Activated effector memory CD4-positive, alpha-beta T cell treated with Interleukin-2 at 50 U/mL for 16 hours (primary cell): ENCODE results near the gene CERK.
"Not testable (repeated sequence)": the region's sequence is repeated elsewhere in the genome, so short reads cannot be mapped to it uniquely, and the experiment has no call there.

Experiments
- DNase-seq: peaks from one replicate; pipeline ENCODE4 v3.0.0-alpha.2; 2020

The CERK gene

GRCh38 chr22:46638601-46639431, 99.2 kb downstream of the CERK start:
- no peak for DNase-seq

DNA sequence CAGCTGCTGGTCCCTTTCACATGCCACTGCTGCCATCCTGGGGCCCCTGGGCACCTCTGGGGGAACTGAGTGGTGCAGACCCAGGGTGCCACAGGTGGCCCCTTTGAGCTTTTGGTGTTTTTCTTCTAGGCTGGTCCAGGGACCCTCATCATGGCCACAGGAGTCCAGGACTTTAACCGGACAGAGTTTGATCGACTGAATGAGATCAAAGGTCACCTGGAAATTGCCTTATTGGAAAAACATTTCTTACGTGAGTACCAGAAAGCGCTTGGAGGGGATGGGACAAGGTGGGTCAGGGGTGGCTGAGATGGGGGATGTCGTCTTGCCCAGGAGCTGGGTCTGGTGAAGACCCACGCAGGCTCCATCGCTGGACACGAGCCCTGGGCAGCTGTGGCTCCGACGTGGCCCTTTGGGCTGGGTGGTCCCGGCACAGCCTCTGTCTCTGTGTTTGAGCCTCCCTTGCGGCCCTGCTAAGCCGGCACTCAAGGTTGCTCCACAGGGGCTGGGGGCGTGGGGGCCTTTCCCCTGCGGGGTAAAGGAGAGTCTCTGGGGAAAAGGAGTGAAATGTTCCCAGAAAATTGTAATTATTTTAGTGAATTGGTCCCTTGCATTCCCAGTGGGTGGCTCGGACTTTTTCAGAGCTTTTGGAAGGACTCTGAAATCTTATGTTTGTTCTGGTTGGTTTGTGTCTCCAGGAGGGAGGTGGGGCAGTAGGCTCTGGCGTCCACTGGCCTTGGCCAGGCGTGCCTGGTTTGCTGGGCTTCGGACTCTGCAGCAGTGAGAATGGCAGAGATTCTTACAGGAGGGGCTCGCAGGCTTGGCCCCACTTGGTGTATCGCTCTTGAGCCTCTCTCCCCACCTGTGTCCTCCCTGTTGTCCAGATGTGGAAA, 100.1 kb downstream of the CERK start:
- no peak for DNase-seq

DNA sequence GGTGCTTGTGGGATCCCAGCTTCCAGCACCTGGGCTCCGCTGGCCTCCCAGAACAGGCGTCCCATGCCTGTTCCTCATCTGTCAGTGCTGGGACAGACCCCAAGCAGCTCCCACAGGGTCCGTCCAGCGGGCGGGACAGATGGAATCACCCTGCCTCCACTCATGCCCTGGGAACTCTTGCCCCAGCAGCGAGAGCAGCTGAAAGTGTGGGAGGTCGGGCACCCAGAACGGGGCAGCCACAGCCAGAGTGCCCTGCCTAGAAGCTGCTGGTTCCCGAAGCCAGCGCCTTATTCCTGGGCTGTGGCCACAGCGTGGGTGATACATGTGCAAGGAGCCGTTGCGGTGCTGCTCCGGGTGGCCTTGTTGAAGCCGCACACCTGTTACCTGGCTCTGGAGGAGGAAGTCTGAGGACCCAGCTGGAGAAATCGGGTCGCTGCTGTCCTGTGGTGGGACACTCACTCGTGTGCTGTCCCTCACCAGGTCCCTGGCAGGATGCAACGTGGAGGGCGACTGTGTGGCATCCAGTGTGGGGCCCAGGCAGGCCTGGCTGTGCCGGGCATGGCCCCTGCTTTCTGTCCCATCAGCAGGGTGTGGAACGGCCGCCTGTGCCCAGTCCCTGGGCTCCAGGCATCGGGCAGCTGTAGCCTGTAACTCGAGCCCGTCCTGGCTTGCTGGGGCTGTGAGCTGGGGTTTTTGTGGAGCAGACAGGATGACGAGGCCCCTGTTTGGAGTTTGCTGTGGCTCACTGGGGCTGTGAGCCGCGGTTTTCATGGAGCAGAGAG, 101.6 kb downstream of the CERK start:
- no peak for DNase-seq

DNA sequence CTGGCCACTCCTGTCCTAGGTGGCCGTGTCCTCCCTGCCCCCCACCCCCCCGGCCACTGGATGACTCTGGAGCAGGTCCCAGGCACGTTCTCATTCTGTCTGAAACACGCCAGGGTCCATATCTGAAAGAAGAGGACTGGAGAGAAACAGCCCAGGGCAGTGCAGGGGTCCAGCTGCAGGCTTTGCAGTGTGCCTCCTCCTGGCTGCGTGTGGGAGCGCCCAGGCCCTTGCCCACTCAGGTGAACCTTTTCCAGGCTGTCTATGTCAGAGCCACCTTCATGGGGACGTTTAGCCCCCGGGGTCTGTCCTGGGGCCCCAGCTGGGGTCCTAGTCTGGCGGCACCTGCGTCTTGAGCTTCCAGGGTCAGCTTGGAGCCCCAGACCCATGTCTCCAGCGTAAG, 102.3 kb downstream of the CERK start:
- DNase-seq: no peak

DNA sequence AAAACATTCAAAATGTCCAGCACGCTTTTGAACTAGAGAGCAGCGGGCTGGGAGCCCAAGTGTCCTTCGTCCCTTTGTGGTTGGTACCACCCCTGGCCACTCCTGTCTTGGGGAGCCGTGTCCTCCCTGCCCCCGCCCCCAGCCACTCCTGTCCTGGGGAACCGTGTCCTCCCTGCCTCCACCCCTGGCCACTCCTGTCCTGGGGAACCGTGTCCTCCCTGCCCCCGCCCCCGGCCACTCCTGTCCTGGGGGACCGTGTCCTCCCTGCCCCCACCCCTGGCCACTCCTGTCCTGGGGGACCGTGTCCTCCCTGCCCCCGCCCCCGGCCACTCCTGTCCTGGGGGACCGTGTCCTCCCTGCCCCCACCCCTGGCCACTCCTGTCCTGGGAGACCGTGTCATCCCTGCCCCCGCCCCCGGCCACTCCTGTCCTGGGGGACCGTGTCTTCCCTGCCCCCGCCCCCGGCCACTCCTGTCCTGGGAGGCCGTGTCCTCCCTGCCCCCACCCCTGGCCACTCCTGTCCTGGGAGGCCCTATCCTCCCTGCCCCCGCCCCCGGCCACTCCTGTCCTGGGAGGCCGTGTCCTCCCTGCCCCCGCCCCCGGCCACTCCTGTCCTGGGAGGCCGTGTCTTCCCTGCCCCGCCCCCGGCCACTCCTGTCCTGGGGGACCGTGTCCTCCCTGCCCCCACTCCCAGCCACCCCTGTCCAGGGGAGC, 102.9 kb downstream of the CERK start:
- DNase-seq: not testable (repeated sequence)
